GM21528 (cell line): Measurements from ENCODE around the gene NSDHL.

Experiments
- ATAC-seq: cut with Tn5 transposase; IDR thresholded peaks from one replicate; pipeline ENCODE4 v1.9.1; 2021; ENCODE audit warnings: mild to moderate bottlenecking, moderate library complexity; ENCODE audit not compliant: unreplicated experiment, low FRiP score

The NSDHL gene

GRCh38 chrX:152843852-152844251 is 13.0 kb downstream of the NSDHL start:
- ATAC-seq: no peak

- no peak for ATAC-seq
Measured at GRCh38 chrX:152844256-152844655, 13.4 kb downstream of the NSDHL start.

- ATAC-seq: no peak
Measured at GRCh38 chrX:152845618-152846240, 14.9 kb downstream of the NSDHL start.

GRCh38 chrX:152847281-152847680 is 16.4 kb downstream of the NSDHL start:
- ATAC-seq: no peak

- no peak for ATAC-seq
Measured at GRCh38 chrX:152850465-152850864, 19.6 kb downstream of the NSDHL start.

- ATAC-seq: no peak
Measured at GRCh38 chrX:152853986-152854385, 23.1 kb downstream of the NSDHL start.

- ATAC-seq: no peak
Measured at GRCh38 chrX:152861116-152861515, 30.3 kb downstream of the NSDHL start.

- ATAC-seq: no peak
Measured at GRCh38 chrX:152861826-152862225, 31.0 kb downstream of the NSDHL start.

- no peak for ATAC-seq
Measured at GRCh38 chrX:152865232-152865920, 34.5 kb downstream of the NSDHL start.

- ATAC-seq: no peak
Measured at GRCh38 chrX:152866386-152866785, 35.5 kb downstream of the NSDHL start.

GRCh38 chrX:152869972-152870371 is 39.1 kb downstream of the NSDHL start:
- ATAC-seq: no peak

- ATAC-seq: no peak
Measured at GRCh38 chrX:152871260-152871659, 40.4 kb downstream of the NSDHL start.

- no peak for ATAC-seq
Measured at GRCh38 chrX:152872522-152872921, 41.7 kb downstream of the NSDHL start.

- ATAC-seq: no peak
Measured at GRCh38 chrX:152873361-152873760, 42.5 kb downstream of the NSDHL start.

GRCh38 chrX:152876931-152877840 is 46.3 kb downstream of the NSDHL start:
- ATAC-seq: no peak

- ATAC-seq: no peak
Measured at GRCh38 chrX:152878976-152879755, 48.3 kb downstream of the NSDHL start.

- ATAC-seq: no peak
Measured at GRCh38 chrX:152881289-152881688, 50.4 kb downstream of the NSDHL start.

- no peak for ATAC-seq
Measured at GRCh38 chrX:152884171-152884570, 53.3 kb downstream of the NSDHL start.

- no peak for ATAC-seq
Measured at GRCh38 chrX:152886716-152887115, 55.9 kb downstream of the NSDHL start.

- no peak for ATAC-seq
Measured at GRCh38 chrX:152892499-152892898, 61.6 kb downstream of the NSDHL start.
